Activated CD4-positive, alpha-beta T cell treated with anti-CD3 and anti-CD28 coated beads, Interleukin-2, amount 50 U/mL, for 4 hours (primary cell): ENCODE results near the gene NTMT1.
"Not testable (repeated sequence)": the region's sequence is repeated elsewhere in the genome, so short reads cannot be mapped to it uniquely, and the experiment has no call there.

ENCODE experiments used
- DNase-seq, 2 experiments: peaks; one replicate each; pipeline ENCODE4 v3.0.0-alpha.2; 2020

The NTMT1 gene

GRCh38 chr9:129626079-129626624 is at the start of gene NTMT1:
Gene NTMT1 (plus strand): TSS chr9:129626163. CDS start chr9:129632704, 6,541 bp downstream.
- peak; percentile 84 to 85 for DNase-seq

- no peak for DNase-seq
These were observed 49.1 kb upstream of the NTMT1 start for GRCh38 chr9:129576546-129577543.

GRCh38 chr9:129579294-129579693 is 46.7 kb upstream of the NTMT1 start:
- no peak for DNase-seq

GRCh38 chr9:129580211-129580915 is 45.6 kb upstream of the NTMT1 start:
- DNase-seq = peak in 1 of 2 experiments; percentile 23

- no peak for DNase-seq
These were observed 44.3 kb upstream of the NTMT1 start for GRCh38 chr9:129581505-129582189.

GRCh38 chr9:129582855-129583254 is 43.1 kb upstream of the NTMT1 start:
- no peak for DNase-seq

- no peak for DNase-seq
These were observed 42.5 kb upstream of the NTMT1 start for GRCh38 chr9:129583308-129584038.

GRCh38 chr9:129584136-129584535 is 41.8 kb upstream of the NTMT1 start:
- DNase-seq = peak; percentile 35 to 39

- DNase-seq = no peak
These were observed 40.6 kb upstream of the NTMT1 start for GRCh38 chr9:129585352-129585751.

GRCh38 chr9:129586245-129586644 is 39.7 kb upstream of the NTMT1 start:
- no peak for DNase-seq

- no peak for DNase-seq
These were observed 39.3 kb upstream of the NTMT1 start for GRCh38 chr9:129586685-129587084.

- DNase-seq = no peak
These were observed 38.3 kb upstream of the NTMT1 start for GRCh38 chr9:129587487-129588262.

- DNase-seq = no peak
These were observed 35.5 kb upstream of the NTMT1 start for GRCh38 chr9:129590466-129590865.

- no peak for DNase-seq
These were observed 34.0 kb upstream of the NTMT1 start for GRCh38 chr9:129591916-129592315.

- DNase-seq = not testable (repeated sequence)
These were observed 33.2 kb upstream of the NTMT1 start for GRCh38 chr9:129592790-129593189.

GRCh38 chr9:129594632-129595031 is 31.3 kb upstream of the NTMT1 start:
- DNase-seq = no peak

- no peak for DNase-seq
These were observed 30.6 kb upstream of the NTMT1 start for GRCh38 chr9:129595311-129595741.

- no peak for DNase-seq
These were observed 29.9 kb upstream of the NTMT1 start for GRCh38 chr9:129595903-129596540.

GRCh38 chr9:129596541-129597331 is 29.2 kb upstream of the NTMT1 start:
- no peak for DNase-seq
